A549 (cell line): ENCODE results near the gene INAFM1. TPM values are rescaled to one million over a fixed set of nuclear protein-coding genes. Genes with fewer than 3 reads are reported as not detected.
"Not testable (repeated sequence)": the region's sequence is repeated elsewhere in the genome, so short reads cannot be mapped to it uniquely, and the experiment has no call there.

Experiments
- ATAC-seq, 2 experiments: fragments of 200-7000 bp in 1 of 2; fragments of >200 bp in 1 of 2; cut with Nextera tagmentation in 1 of 2; cut with Tn5 transposase in 1 of 2; 3 replicates each; pipeline versions ENCODE4 v1.8.0 to v1.9.1; 2018 to 2020; ENCODE audit warnings: mild to moderate bottlenecking in 1 of 2, moderate library complexity in 1 of 2
- CTCF ChIA-PET: fragments of 300-600 bp; sonication (Branson Sonifier 250); formaldehyde crosslinking; extraction: SDS; loops from one replicate; lab custom pipeline; 2021; ENCODE audit warnings: antibody characterized with exemption, inconsistent platforms; lab: Yijun Ruan, JAX
- POLR2A ChIA-PET: fragments of 350-600 bp; formaldehyde crosslinking; extraction: SDS; loops from one replicate; lab custom pipeline; 2021; ENCODE audit warnings: antibody characterized with exemption, inconsistent platforms; lab: Yijun Ruan, JAX
- DNase-seq, 2 experiments: peaks; one replicate each; pipeline versions ENCODE4 v3.0.0 to v3.0.0-alpha.2; 2011 to 2016; ENCODE audit warnings: low read depth in 1 of 2, low spot score in 1 of 2
- FAIRE-seq: peaks from 2 replicates; lab custom pipeline; 2011; peaks lifted over from hg19 to GRCh38; lab: Jason Lieb, UNC
- H3K27ac ChIP-seq, 2 experiments: fragments of >200 bp; sonication (Bioruptor Twin); formaldehyde crosslinking; 3 replicates each; pipeline ENCODE4 v1.5.1; 2016 to 2017
- H3K4me1 ChIP-seq: fragments of >200 bp; sonication (Bioruptor Twin); formaldehyde crosslinking; 3 replicates; pipeline ENCODE4 v1.6.1; 2016
- H3K4me2 ChIP-seq: fragments of >200 bp; sonication (Bioruptor Twin); formaldehyde crosslinking; 3 replicates; pipeline ENCODE4 v1.6.1; 2016
- H3K4me3 ChIP-seq: fragments of >200 bp; sonication (Bioruptor Twin); formaldehyde crosslinking; 3 replicates; pipeline ENCODE4 v1.5.1; 2016
- H3K9me3 ChIP-seq: fragments of >200 bp; sonication (Bioruptor Twin); formaldehyde crosslinking; 3 replicates; pipeline ENCODE4 v1.6.1; 2016
- CBX2 ChIP-seq: fragments of 200-600 bp; sonication (generic); IDR thresholded peaks from 2 replicates; pipeline ENCODE4 v1.6.1; 2016; ENCODE audit warnings: low read depth, mild to moderate bottlenecking, borderline replicate concordance
- CBX8 ChIP-seq: fragments of 200-600 bp; sonication (generic); IDR thresholded peaks from 2 replicates; pipeline ENCODE4 v1.6.1; 2016
- CHD4 ChIP-seq: fragments of 200-600 bp; sonication (generic); IDR thresholded peaks from 2 replicates; pipeline ENCODE4 v1.6.1; 2016; ENCODE audit warnings: antibody characterized with exemption, mild to moderate bottlenecking, borderline replicate concordance
- CTCF ChIP-seq: fragments of >200 bp; sonication (Bioruptor Twin); formaldehyde crosslinking; IDR thresholded peaks from 3 replicates; pipeline ENCODE4 v1.5.1; 2016
- EHF ChIP-seq: fragments of 250-450 bp; sonication (Bioruptor Pico); IDR thresholded peaks from 2 replicates; pipeline ENCODE4 v1.5.0; 2020; ENCODE audit warnings: mild to moderate bottlenecking
- EHMT2 ChIP-seq: fragments of 200-600 bp; sonication (generic); IDR thresholded peaks from 2 replicates; pipeline ENCODE4 v1.6.1; 2016; ENCODE audit warnings: antibody characterized with exemption, low read depth, mild to moderate bottlenecking, moderate library complexity
- FOSB ChIP-seq: fragments of 250-450 bp; sonication (Bioruptor Pico); IDR thresholded peaks from 2 replicates; pipeline ENCODE4 v1.5.0; 2020; ENCODE audit warnings: mild to moderate bottlenecking, moderate library complexity
- FOSL2 ChIP-seq, 2 experiments: fragments of 450-650 bp in 1 of 2; fragments of >200 bp in 1 of 2; sonication (Bioruptor Twin) in 1 of 2; formaldehyde crosslinking; IDR thresholded peaks; 2 replicates each; pipeline versions ENCODE4 v1.5.0 to v1.6.1; 2016 to 2020; ENCODE audit warnings: mild to moderate bottlenecking in 1 of 2, moderate library complexity in 1 of 2
- HES2 ChIP-seq: fragments of >200 bp; sonication (Bioruptor Twin); formaldehyde crosslinking; IDR thresholded peaks from 2 replicates; pipeline ENCODE4 v1.6.1; 2016
- HOXA7 ChIP-seq: fragments of 250-450 bp; sonication (Bioruptor Pico); IDR thresholded peaks from 2 replicates; pipeline ENCODE4 v1.5.0; 2020; ENCODE audit warnings: mild to moderate bottlenecking, moderate library complexity
- JUN ChIP-seq, 2 experiments: fragments of >200 bp; sonication (Bioruptor Twin); formaldehyde crosslinking; IDR thresholded peaks; 2 replicates in 1 of 2; 3 replicates in 1 of 2; pipeline ENCODE4 v1.6.1; 2016 to 2017
- KDM1A ChIP-seq: fragments of 200-600 bp; sonication (generic); IDR thresholded peaks from 2 replicates; pipeline ENCODE4 v1.6.1; 2016; ENCODE audit warnings: low read depth, mild to moderate bottlenecking
- KDM5A ChIP-seq: fragments of 200-600 bp; sonication (generic); IDR thresholded peaks from 2 replicates; pipeline ENCODE4 v1.6.1; 2016; ENCODE audit warnings: antibody characterized with exemption, mild to moderate bottlenecking
- MAFK ChIP-seq: fragments of 450-650 bp; IDR thresholded peaks from 2 replicates; pipeline ENCODE4 v1.6.1; 2014; ENCODE audit not compliant: partially characterized antibody
- MAZ ChIP-seq: fragments of 150-350 bp; IDR thresholded peaks from 2 replicates; pipeline ENCODE4 v1.6.1; 2014; ENCODE audit warnings: antibody characterized with exemption, low read depth, low read length, borderline replicate concordance
- MYC ChIP-seq: IDR thresholded peaks from 2 replicates; pipeline ENCODE4 v1.6.1; 2012; ENCODE audit warnings: mild to moderate bottlenecking, inconsistent platforms, low read length, improper control_type of control experiment, borderline replicate concordance
- NFE2L2 ChIP-seq: fragments of 150-350 bp; conservative IDR thresholded peaks from 2 replicates; pipeline ENCODE4 v1.6.1; 2014; ENCODE audit warnings: low read length
- NPAS2 ChIP-seq: fragments of 250-450 bp; sonication (Bioruptor Pico); IDR thresholded peaks from 2 replicates; pipeline ENCODE4 v1.8.0; 2022; ENCODE audit warnings: mild to moderate bottlenecking, moderate library complexity, borderline replicate concordance
- POLR2AphosphoS2 ChIP-seq: conservative IDR thresholded peaks from 2 replicates; pipeline ENCODE4 v1.6.1; 2012; ENCODE audit warnings: low read length, improper control_type of control experiment, inconsistent platforms
- RAD21 ChIP-seq, 2 experiments: fragments of >200 bp in 1 of 2; sonication (Bioruptor Twin) in 1 of 2; formaldehyde crosslinking in 1 of 2; IDR thresholded peaks in 1 of 2; conservative IDR thresholded peaks in 1 of 2; 2 replicates in 1 of 2; 3 replicates in 1 of 2; pipeline ENCODE4 v1.6.1; 2012 to 2018; ENCODE audit warnings: inconsistent platforms in 1 of 2
- RARB ChIP-seq: fragments of 250-450 bp; sonication (Bioruptor Pico); IDR thresholded peaks from 2 replicates; pipeline ENCODE4 v1.8.0; 2021; ENCODE audit warnings: mild to moderate bottlenecking, moderate library complexity
- RCOR1 ChIP-seq: fragments of 150-350 bp; IDR thresholded peaks from 2 replicates; pipeline ENCODE4 v1.6.1; 2014; ENCODE audit warnings: antibody characterized with exemption, low read length, low read depth
- RFX5 ChIP-seq: fragments of 450-650 bp; IDR thresholded peaks from 2 replicates; pipeline ENCODE4 v1.7.1; 2014; ENCODE audit warnings: antibody characterized with exemption, mild to moderate bottlenecking, moderate library complexity
- RNF2 ChIP-seq: fragments of 200-600 bp; sonication (generic); IDR thresholded peaks from 2 replicates; pipeline ENCODE4 v1.6.1; 2016; ENCODE audit warnings: low read depth, mild to moderate bottlenecking, antibody characterized with exemption, moderate library complexity, borderline replicate concordance
- SMC3 ChIP-seq: fragments of >200 bp; sonication (Bioruptor Twin); formaldehyde crosslinking; IDR thresholded peaks from 3 replicates; pipeline ENCODE4 v1.6.1; 2018; ENCODE audit warnings: inconsistent platforms
- TFCP2L1 ChIP-seq: fragments of 250-450 bp; sonication (Bioruptor Pico); IDR thresholded peaks from 2 replicates; pipeline ENCODE4 v1.5.0; 2021; ENCODE audit warnings: mild to moderate bottlenecking
- TP53 ChIP-seq: fragments of 250-450 bp; sonication (Bioruptor Pico); IDR thresholded peaks from 2 replicates; pipeline ENCODE4 v1.5.0; 2021; ENCODE audit warnings: mild to moderate bottlenecking, moderate library complexity
- ZC3H11A ChIP-seq: fragments of 450-650 bp; IDR thresholded peaks from 2 replicates; pipeline ENCODE4 v1.6.1; 2014; ENCODE audit warnings: antibody characterized with exemption, mild to moderate bottlenecking
- ZFP36 ChIP-seq: fragments of 450-650 bp; IDR thresholded peaks from 2 replicates; pipeline ENCODE4 v1.6.1; 2014; ENCODE audit warnings: borderline replicate concordance; ENCODE audit not compliant: partially characterized antibody
- ZNF302 ChIP-seq: fragments of 250-450 bp; sonication (Bioruptor Pico); IDR thresholded peaks from 2 replicates; pipeline ENCODE4 v1.9.0; 2021; ENCODE audit warnings: inconsistent platforms, mild to moderate bottlenecking, moderate library complexity
- ZSCAN20 ChIP-seq: fragments of 250-450 bp; sonication (Bioruptor Pico); IDR thresholded peaks from 2 replicates; pipeline ENCODE4 v1.8.0; 2022; ENCODE audit warnings: mild to moderate bottlenecking, moderate library complexity
- WGBS: methylation state at CpG from one replicate; pipeline ENCODE4 v1.1.6; 2017; ENCODE audit errors: missing lambda C conversion rate; 5-methylcytosine and 5-hydroxymethylcytosine counted together
- polyA plus RNA-seq, 4 experiments: library from polyadenylated mRNA; depleted of rRNA in 3 of 4; stranded (reverse); fragments of >200 nt; fragmentation: RNase III in 1 of 4; extraction: RNeasy Plus Mini Kit Qiagen cat#74134 plus additional on column Dnase treatment in 1 of 4; gene quantifications; 2 replicates in 3 of 4; 3 replicates in 1 of 4; pipeline ENCODE4 v1.2.3, GENCODE V29; 2011 to 2017

Gene INAFM1
- polyA plus RNA-seq, 2 of the 4 experiments (the other 2 are of a cell fraction), result 1.5 to 5.5 TPM

DNA sequence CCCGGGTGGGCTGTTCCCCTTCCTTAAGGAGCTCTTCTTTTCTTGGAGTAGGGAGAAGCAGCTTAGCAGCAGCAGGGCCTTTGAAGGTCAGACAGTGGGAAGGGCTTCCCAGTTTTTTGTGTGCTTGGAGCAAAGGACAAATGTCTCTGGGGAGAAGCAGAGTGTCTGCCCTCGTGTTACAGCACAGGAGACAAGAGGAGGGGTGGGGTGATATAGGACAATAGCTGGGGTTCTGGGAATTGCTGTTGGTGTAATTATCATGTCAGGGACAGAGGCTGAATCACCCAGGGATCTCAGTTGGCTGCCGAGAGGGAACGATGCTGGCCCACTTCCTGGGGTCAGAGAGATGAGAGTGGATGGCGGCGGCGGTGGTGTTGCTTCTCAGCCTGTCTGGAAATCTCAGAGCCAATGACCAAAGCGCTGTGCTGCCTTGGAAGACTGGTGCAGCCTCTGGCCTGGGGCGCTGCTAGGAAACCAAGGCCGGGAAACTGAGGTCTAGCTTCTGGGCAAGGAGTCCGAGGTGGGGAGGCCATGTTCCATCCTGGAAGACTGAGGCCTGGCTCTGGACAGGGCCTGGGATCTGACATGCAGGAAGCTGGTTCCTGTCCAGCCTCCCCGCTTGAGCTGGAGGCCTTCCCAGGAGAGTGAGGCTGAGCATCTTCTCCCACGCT, 1.2 kb downstream of the INAFM1 start:
- H3K4me3 ChIP-seq, result no peak overlapping the region
- no peak for FAIRE-seq
- DNase-seq, result no peak
- H3K4me2 ChIP-seq, result peak overlapping the region; percentile 89; the same call in 1 of the 3 replicates
- CTCF ChIA-PET, result interaction anchor here (0.6 to 12.3 kb wide), 21 partner anchors 9 to 431 kb away, joined by 3 to 160 read pairs (median 4); partner anchors contain the start of gene DHX34
- ATAC-seq, result no peak
- no peak for TF ChIP-seq CHD4
- TF ChIP-seq MAZ, result no peak
- 0 out of 2 replicates have a peak, but pooled peaks have one; percentile 52 for TF ChIP-seq POLR2AphosphoS2
- TF ChIP-seq RNF2, result no peak
- H3K4me1 ChIP-seq, result peaks cover 15% of the 10 kb centered on the region
- POLR2A ChIA-PET, result interaction anchor here (0.7 to 3.4 kb wide), 6 partner anchors 8 to 143 kb away, joined by 3 to 77 read pairs (median 6); partner anchors contain the start of genes CCDC9 and DHX34
- 91% methylated on average over 13 of the region's 13 CpGs for WGBS
- H3K9me3 ChIP-seq, result no peaks in the 10 kb centered on the region
- H3K27ac ChIP-seq, result no peak overlapping the region; a peak in 1 of 6 replicates

DNA sequence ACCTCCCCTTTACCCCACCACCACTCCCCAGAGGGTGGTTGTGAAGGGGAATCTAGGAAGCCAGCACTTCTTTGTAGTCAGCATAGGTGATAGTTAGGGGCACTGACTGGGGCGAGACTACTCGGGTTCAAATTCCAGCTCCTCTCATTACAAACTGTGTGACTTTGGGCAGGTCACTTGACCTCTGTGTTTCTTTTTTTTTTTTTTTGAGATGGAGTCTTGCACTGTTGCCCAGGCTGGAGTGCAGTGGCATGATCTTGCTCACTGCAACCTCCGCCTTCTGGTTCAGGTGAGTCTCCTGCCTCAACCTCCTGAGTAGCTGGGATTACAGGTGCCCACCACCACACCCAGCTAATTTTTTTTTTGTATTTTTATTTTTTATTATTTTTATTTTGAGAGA, 1.8 kb downstream of the INAFM1 start:
- CTCF ChIA-PET, result interaction anchor here (0.6 to 12.3 kb wide), 15 partner anchors 8 to 430 kb away, joined by 3 to 160 read pairs (median 6); no protein-coding TSS in a partner anchor
- H3K4me3 ChIP-seq, FAIRE-seq, DNase-seq, ATAC-seq, H3K9me3 ChIP-seq, H3K27ac ChIP-seq, H3K4me2 ChIP-seq: not testable (repeated sequence)
- POLR2A ChIA-PET, result interaction anchor here (0.7 to 3.4 kb wide), 3 partner anchors 14 to 142 kb away, joined by 3 to 77 read pairs (median 4); partner anchors contain the start of gene CCDC9
- 97% methylated on average over 3 of the region's 3 CpGs for WGBS
- H3K4me1 ChIP-seq, result peaks cover 15% of the 10 kb centered on the region

DNA sequence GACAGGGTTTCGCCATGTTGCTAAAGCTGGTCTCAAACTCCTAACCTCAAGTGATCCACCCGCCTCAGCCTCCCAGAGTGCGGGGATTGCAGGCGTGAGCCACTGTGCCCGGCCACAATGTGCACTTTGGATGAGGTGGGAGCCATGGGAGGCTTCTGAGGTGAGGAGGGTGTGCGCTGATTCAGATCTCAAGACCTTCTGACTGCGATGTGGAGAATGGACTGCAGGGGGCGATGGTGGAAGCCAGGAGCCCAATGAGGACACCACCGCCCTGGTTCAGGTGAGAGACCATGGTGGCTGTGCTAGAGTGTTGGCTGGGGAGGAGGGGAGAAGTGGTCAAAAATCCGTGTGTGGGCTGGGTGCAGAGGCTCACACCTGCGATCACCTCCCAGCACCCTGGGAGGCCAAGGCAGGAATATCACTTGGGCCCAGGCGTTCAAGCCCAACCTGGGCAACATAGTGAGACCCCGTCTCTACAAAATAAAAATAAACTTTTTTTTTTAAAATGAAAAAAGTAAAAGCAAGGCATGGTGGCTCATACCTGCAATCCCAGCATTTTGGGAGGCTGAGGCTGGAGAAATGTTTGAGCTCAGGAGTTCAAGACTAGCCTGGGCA, 5.6 kb downstream of the INAFM1 start:
- peak; percentile 49 to 76 for DNase-seq
- no peak overlapping the region for H3K27ac ChIP-seq
- TF ChIP-seq RFX5 (no peak), RARB (CRISPR knock-in tag) (no peak), RCOR1 (no peak), JUN (IDR thresholded peaks at IDR 0.05) (no peak), CBX2 (no peak), ZFP36 (peak; percentile 84), CTCF (peak; percentile 45), HES2 (no peak), KDM5A (no peak), HOXA7 (CRISPR knock-in tag) (no peak), POLR2AphosphoS2 (no peak), ZSCAN20 (CRISPR knock-in tag) (no peak), SMC3 (peak; percentile 26; the same call in 1 of the 3 replicates), MAFK (peak; percentile 7), NPAS2 (CRISPR knock-in tag) (no peak), NFE2L2 (no peak), ZC3H11A (no peak), ZNF302 (CRISPR knock-in tag) (no peak), EHMT2 (no peak), KDM1A (0 out of 2 replicates have a peak, but pooled peaks have one; percentile 69), FOSL2 (IDR thresholded peaks at IDR 0.05) (no peak), FOSL2 (CRISPR knock-in tag; IDR thresholded peaks at IDR 0.05) (0 out of 2 replicates have a peak, but pooled peaks have one; percentile 17), EHF (CRISPR knock-in tag) (no peak), TP53 (CRISPR knock-in tag) (no peak), FOSB (CRISPR knock-in tag) (no peak), MYC (no peak), CBX8 (no peak), TFCP2L1 (CRISPR knock-in tag) (no peak), RAD21 (conservative IDR thresholded peaks at IDR 0.05 in 1 of 2, IDR thresholded peaks at IDR 0.05 in 1 of 2) (peak; percentile 23 to 38; a peak in 1 of 5 replicates)

More for the DNA sequence above, 5.6 kb downstream of the INAFM1 start:
- 77% methylated on average over 13 of the region's 13 CpGs for WGBS
- ChIA-PET CTCF (interaction anchor here (0.6 to 12.3 kb wide), 12 partner anchors 9 to 148 kb away, joined by 3 to 160 read pairs (median 4); partner anchors contain the start of gene CCDC9), POLR2A (interaction anchor here (0.7 to 1.6 kb wide), 2 partner anchors 70 to 203 kb away, joined by 3 read pairs; no protein-coding TSS in a partner anchor)
- no peaks in the 10 kb centered on the region for H3K9me3 ChIP-seq
- FAIRE-seq (no peak), ATAC-seq (peak; percentile 64 to 74; a peak in 5 of 6 replicates)
- H3K4me1 ChIP-seq, result peaks cover 3% of the 10 kb centered on the region; the same call in 2 of the 3 replicates
- H3K4me2 ChIP-seq, result no peak overlapping the region
- no peak overlapping the region for H3K4me3 ChIP-seq
